ENCODE results near the gene AGXT2.

DNA sequence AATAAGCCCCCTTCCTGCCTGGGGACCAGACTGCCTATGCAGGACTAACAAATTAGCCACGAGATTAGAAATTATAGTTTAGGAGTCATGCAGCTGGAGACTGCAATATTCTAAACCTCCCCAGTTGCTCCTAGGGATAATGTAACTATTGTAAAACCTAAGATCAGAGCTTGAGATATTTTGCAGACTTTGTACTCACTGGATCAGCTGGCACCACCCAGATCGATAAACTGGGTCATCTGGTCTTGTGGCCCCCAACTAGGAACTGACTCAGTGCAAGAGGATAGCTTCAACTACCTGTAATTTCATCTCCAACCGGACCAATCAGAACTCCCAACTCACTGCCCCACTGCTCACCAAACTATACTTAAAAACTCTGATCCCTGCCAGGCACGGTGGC is 80.2 kb downstream of the AGXT2 start:
- TF ChIP-seq CTCF (IDR thresholded peaks at IDR 0.05; ENCODE audit: low read depth, low read length, poor library complexity, severe bottlenecking) (no peak), EZH2phosphoT487 (IDR thresholded peaks at IDR 0.05; ENCODE audit: borderline replicate concordance, low read length) (no peak)
